Natural killer cell (primary cell): ENCODE results near the gene ACYP2. TPM values are rescaled to one million over a fixed set of nuclear protein-coding genes. Genes with fewer than 3 reads are reported as not detected.

Source experiments
- ATAC-seq, 3 donors: fragments of 150-1000 bp in 2 of 3; fragments of 200-7000 bp in 1 of 3; cut with Tn5 transposase; 1 replicate in 1 of 3; 2 replicates in 2 of 3; pipeline ENCODE4 v1.10.0; 2021; ENCODE audit warnings: mild to moderate bottlenecking in 2 of 3, moderate library complexity in 2 of 3
- DNase-seq, 2 donors: peaks; one replicate each; pipeline versions ENCODE4 v3.0.0 to v3.0.0-alpha.2; 2013 to 2021; ENCODE audit warnings: mixed read lengths in 1 of 2
- H3K27ac ChIP-seq: one replicate; pipeline ENCODE4 v1.5.1; 2013; ENCODE audit warnings: mild to moderate bottlenecking, low read length
- H3K27me3 ChIP-seq: one replicate; pipeline ENCODE4 v1.6.1; 2013; ENCODE audit warnings: low read length; ENCODE audit not compliant: control insufficient read depth, insufficient read depth
- H3K36me3 ChIP-seq: one replicate; pipeline ENCODE4 v1.6.1; 2013; ENCODE audit warnings: low read length; ENCODE audit not compliant: control insufficient read depth, insufficient read depth
- H3K4me1 ChIP-seq: one replicate; pipeline ENCODE4 v1.6.1; 2013; ENCODE audit warnings: low read length; ENCODE audit not compliant: control insufficient read depth, insufficient read depth
- H3K4me3 ChIP-seq: one replicate; pipeline ENCODE4 v1.5.1; 2013; ENCODE audit warnings: low read length
- H3K9me3 ChIP-seq: one replicate; pipeline ENCODE4 v1.6.1; 2013; ENCODE audit warnings: low read length; ENCODE audit not compliant: control insufficient read depth, insufficient read depth
- H3K27ac Mint-ChIP-seq, 2 donors: one replicate each; pipeline ENCODE4 v1.8.0; 2022; ENCODE audit warnings: mild to moderate bottlenecking in 2 of 2, mixed read lengths in 2 of 2, moderate library complexity in 1 of 2
- H3K27me3 Mint-ChIP-seq, 2 donors: one replicate each; pipeline ENCODE4 v1.8.0; 2022; ENCODE audit warnings: low read depth in 2 of 2, mixed read lengths in 2 of 2
- H3K36me3 Mint-ChIP-seq: one replicate; pipeline ENCODE4 v1.8.0; 2022; ENCODE audit warnings: mixed read lengths
- H3K4me1 Mint-ChIP-seq, 2 donors: one replicate each; pipeline ENCODE4 v1.8.0; 2022; ENCODE audit warnings: mixed read lengths in 2 of 2
- H3K4me3 Mint-ChIP-seq: one replicate; pipeline ENCODE4 v1.8.0; 2022; ENCODE audit warnings: mild to moderate bottlenecking, moderate library complexity, mixed read lengths
- H3K9me3 Mint-ChIP-seq, 2 donors: one replicate each; pipeline ENCODE4 v1.8.0; 2022; ENCODE audit warnings: mixed read lengths in 2 of 2
- WGBS: methylation state at CpG from one replicate; pipeline ENCODE4 v1.1.7; 2013; ENCODE audit warnings: missing lambda C conversion rate; ENCODE audit not compliant: insufficient coverage; 5-methylcytosine and 5-hydroxymethylcytosine counted together
- intact Hi-C: fragments of 100-400 bp; cut with micrococcal nuclease; formaldehyde crosslinking; loops from one replicate; pipeline ENCODE4 v1.14.2; 2022
- total RNA-seq, 4 donors: library from RNA; stranded (reverse); fragments of 120-200 nt in 1 of 4; gene quantifications; one replicate each; pipeline versions ENCODE4 v1.2.3 to v1.2.4, GENCODE V29; 2013 to 2022
- TF ChIP-seq, protein P1 (sequence below): fragments of 200-600 bp; IDR thresholded peaks from one replicate; pipeline ENCODE4 v1.8.0; 2022; ENCODE audit warnings: antibody characterized with exemption

Gene ACYP2
- total RNA-seq, 3 donors from 2014 or later (not counting 1 experiment from before 2014, with no cell fraction given), result 14.3 to 18.1 (median 16.7) TPM

GRCh38 chr2:54325148-54325547 is 209.7 kb downstream of the ACYP2 start:
- DNase-seq (no peak), ATAC-seq (no peak)
- peaks cover 5% of the 10 kb centered on the region for H3K27me3 ChIP-seq
- intact Hi-C loops, result no loop called here
- no peak overlapping the region for H3K27ac ChIP-seq
- no peaks in the 10 kb centered on the region for H3K9me3 Mint-ChIP-seq
- H3K4me3 Mint-ChIP-seq, result no peak overlapping the region
- no peaks in the 10 kb centered on the region for H3K4me1 Mint-ChIP-seq
- H3K4me3 ChIP-seq, result no peak overlapping the region
- no peaks in the 10 kb centered on the region for H3K36me3 Mint-ChIP-seq
- TF ChIP-seq, protein P1, sequence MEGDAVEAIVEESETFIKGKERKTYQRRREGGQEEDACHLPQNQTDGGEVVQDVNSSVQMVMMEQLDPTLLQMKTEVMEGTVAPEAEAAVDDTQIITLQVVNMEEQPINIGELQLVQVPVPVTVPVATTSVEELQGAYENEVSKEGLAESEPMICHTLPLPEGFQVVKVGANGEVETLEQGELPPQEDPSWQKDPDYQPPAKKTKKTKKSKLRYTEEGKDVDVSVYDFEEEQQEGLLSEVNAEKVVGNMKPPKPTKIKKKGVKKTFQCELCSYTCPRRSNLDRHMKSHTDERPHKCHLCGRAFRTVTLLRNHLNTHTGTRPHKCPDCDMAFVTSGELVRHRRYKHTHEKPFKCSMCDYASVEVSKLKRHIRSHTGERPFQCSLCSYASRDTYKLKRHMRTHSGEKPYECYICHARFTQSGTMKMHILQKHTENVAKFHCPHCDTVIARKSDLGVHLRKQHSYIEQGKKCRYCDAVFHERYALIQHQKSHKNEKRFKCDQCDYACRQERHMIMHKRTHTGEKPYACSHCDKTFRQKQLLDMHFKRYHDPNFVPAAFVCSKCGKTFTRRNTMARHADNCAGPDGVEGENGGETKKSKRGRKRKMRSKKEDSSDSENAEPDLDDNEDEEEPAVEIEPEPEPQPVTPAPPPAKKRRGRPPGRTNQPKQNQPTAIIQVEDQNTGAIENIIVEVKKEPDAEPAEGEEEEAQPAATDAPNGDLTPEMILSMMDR, result no peak
- no peak overlapping the region for H3K27ac Mint-ChIP-seq
- H3K9me3 ChIP-seq, result peaks cover 6% of the 10 kb centered on the region
- WGBS, result 91% methylated on average over 1 of the region's 1 CpG
- H3K27me3 Mint-ChIP-seq, result peaks cover 13 to 25% of the 10 kb centered on the region in 2 donors
- peaks cover 3% of the 10 kb centered on the region for H3K4me1 ChIP-seq
- no peaks in the 10 kb centered on the region for H3K36me3 ChIP-seq

DNA sequence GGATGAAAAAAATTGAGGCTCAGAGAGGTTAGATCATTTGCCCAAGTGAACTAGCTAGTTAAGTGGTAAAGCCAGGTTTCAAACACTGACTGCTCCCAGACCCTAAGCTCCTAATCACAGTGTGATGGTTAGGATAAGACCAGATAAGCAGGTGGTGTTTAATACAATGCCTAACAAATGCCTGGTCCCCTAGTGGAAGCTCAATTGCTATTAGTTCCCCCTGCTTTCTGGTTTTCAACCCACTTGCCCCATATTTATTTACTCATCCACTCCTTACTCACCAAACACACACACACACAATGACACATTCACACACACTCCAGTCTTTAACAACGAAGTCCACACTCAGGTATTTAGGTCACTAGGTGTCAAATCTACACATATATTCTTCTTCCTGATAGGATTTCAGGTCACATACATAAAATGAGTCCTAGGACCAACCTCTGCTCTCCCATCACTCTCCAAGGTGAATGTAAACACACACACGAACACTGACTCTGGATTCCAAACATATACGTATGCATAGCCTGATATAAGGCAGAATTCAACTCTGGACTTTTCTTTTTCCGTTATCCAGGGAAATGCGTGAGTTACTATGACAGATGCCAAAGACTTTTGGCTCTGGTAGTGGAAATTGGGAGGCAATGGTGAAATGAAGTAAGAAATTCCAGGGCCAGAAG is 214.2 kb downstream of the ACYP2 start:
- peak overlapping the region in 1 of 2 donors; percentile 84 for H3K27ac Mint-ChIP-seq
- intact Hi-C loops, result no loop called here
- peaks cover 14% of the 10 kb centered on the region in 2 donors for H3K4me1 Mint-ChIP-seq
- peak overlapping the region; percentile 58 for H3K4me3 ChIP-seq
- H3K36me3 ChIP-seq, result no peaks in the 10 kb centered on the region
- H3K27ac ChIP-seq, result no peak overlapping the region
- ATAC-seq (no peak), DNase-seq (no peak)
- 93% methylated on average over 5 of the region's 5 CpGs for WGBS
- H3K9me3 ChIP-seq, result peaks cover 6% of the 10 kb centered on the region
- peaks cover 15% of the 10 kb centered on the region for H3K4me1 ChIP-seq
- no peaks in the 10 kb centered on the region for H3K9me3 Mint-ChIP-seq
- peaks cover 6% of the 10 kb centered on the region for H3K27me3 ChIP-seq
- H3K36me3 Mint-ChIP-seq, result no peaks in the 10 kb centered on the region
- peak overlapping the region; percentile 87 for H3K4me3 Mint-ChIP-seq
- H3K27me3 Mint-ChIP-seq, result peaks cover 30 to 31% of the 10 kb centered on the region in 2 donors
- TF ChIP-seq, protein P1, result no peak

DNA sequence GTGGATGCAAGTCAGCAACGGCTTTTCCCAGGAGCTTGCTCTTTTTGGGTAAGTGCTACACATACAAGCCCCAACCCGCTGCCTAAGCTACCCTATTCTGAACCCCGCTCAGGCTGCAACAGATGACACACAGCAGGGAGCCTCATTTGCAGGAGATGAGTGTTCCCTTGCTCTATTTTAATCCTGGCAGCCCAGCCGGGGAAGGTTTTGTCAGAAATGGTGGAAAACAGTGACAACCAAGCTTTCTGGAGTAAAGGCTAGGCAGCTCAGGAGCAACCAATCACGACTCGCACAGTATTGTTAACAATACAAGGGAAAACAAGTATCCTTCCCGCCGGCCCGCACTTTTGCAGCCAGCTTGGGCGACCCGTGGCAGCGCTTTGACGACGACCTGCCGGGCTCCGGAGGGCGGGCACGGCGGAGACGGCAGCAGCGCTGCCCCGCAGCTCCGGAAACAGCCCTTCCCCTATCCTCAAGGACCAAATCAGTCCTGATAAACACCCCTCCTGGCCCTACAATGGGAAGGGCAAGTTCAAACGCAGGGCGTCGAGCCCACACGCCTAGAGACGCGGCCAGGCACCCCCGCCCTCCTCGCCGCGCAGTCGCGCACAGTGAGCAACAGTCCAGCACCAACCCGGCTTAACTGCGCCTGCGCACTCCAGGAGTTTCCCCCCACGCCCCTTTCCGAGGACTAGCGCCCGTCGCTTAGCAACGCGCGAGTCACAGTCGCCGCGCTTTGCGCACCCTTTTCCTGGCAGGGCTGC is 214.9 kb downstream of the ACYP2 start:
- Mint-ChIP-seq H3K4me3 (peak overlapping the region; percentile 87), H3K36me3 (no peaks in the 10 kb centered on the region), H3K9me3 (no peaks in the 10 kb centered on the region), H3K27me3 (peaks cover 28 to 31% of the 10 kb centered on the region in 2 donors), H3K27ac (peak overlapping the region; percentile 19 to 84), H3K4me1 (peaks cover 14% of the 10 kb centered on the region in 2 donors)
- intact Hi-C loops, result no loop called here
- H3K9me3 ChIP-seq, result peaks cover 3% of the 10 kb centered on the region
- H3K27ac ChIP-seq, result no peak overlapping the region
- no peaks in the 10 kb centered on the region for H3K36me3 ChIP-seq
- WGBS, result 6% methylated on average over 50 of the region's 50 CpGs
- H3K27me3 ChIP-seq, result peaks cover 6% of the 10 kb centered on the region
- peak; percentile 76 to 94 for DNase-seq
- peak overlapping the region; percentile 58 for H3K4me3 ChIP-seq
- peak; percentile 91 to 98 (median 98) for ATAC-seq
- TF ChIP-seq, protein P1, result no peak
- peaks cover 15% of the 10 kb centered on the region for H3K4me1 ChIP-seq
